Naive thymus-derived CD4-positive, alpha-beta T cell (primary cell): ENCODE measurements around the gene NKAIN2. TPM values are rescaled to one million over a fixed set of nuclear protein-coding genes. Genes with fewer than 3 reads are reported as not detected.

ENCODE experiments used
- ATAC-seq: fragments of 150-1000 bp; cut with Tn5 transposase; 2 replicates; pipeline ENCODE4 v1.10.0; 2021; ENCODE audit warnings: mild to moderate bottlenecking, moderate library complexity
- CTCF ChIA-PET: fragments of 350-600 bp; sonication (Branson Sonifier 250); formaldehyde crosslinking; loops from one replicate; lab custom pipeline; 2021; ENCODE audit warnings: antibody characterized with exemption; lab: Charles Lee
- POLR2A ChIA-PET: fragments of 350-600 bp; sonication (Branson Sonifier 250); formaldehyde crosslinking; loops from one replicate; lab custom pipeline; 2021; ENCODE audit warnings: antibody characterized with exemption, inconsistent platforms; lab: Charles Lee
- DNase-seq, 9 donors: peaks; one replicate each; pipeline versions ENCODE4 v3.0.0 to v3.0.0-alpha.2; 2020 to 2022; ENCODE audit warnings: mixed read lengths in 1 of 9
- H3K27ac ChIP-seq: one replicate; pipeline ENCODE4 v1.7.0; 2013; ENCODE audit warnings: mild to moderate bottlenecking, low read depth, low read length, moderate library complexity
- H3K27me3 ChIP-seq, 2 donors: one replicate each; pipeline ENCODE4 v1.7.0; 2013; ENCODE audit warnings: low read length in 2 of 2, mild to moderate bottlenecking in 2 of 2, moderate library complexity in 2 of 2; ENCODE audit not compliant: control insufficient read depth in 2 of 2, insufficient read depth in 2 of 2
- H3K36me3 ChIP-seq, 3 experiments: 1 replicate in 2 of 3; 2 replicates in 1 of 3; pipeline ENCODE4 v1.7.0; 2013; ENCODE audit warnings: low read length in 3 of 3, mild to moderate bottlenecking in 3 of 3, moderate library complexity in 1 of 3; ENCODE audit not compliant: insufficient read depth in 3 of 3, control insufficient read depth in 2 of 3
- H3K4me1 ChIP-seq, 2 donors: one replicate each; pipeline ENCODE4 v1.7.0; 2013; ENCODE audit warnings: low read length in 2 of 2, mild to moderate bottlenecking in 2 of 2, moderate library complexity in 1 of 2; ENCODE audit not compliant: control insufficient read depth in 2 of 2, insufficient read depth in 2 of 2
- H3K4me3 ChIP-seq: 2 replicates; pipeline ENCODE4 v1.7.0; 2013; ENCODE audit warnings: mild to moderate bottlenecking, low read length
- H3K9me3 ChIP-seq, 3 experiments: 1 replicate in 2 of 3; 2 replicates in 1 of 3; pipeline ENCODE4 v1.7.0; 2013; ENCODE audit warnings: low read length in 3 of 3; ENCODE audit not compliant: control insufficient read depth in 2 of 3
- H3K27ac Mint-ChIP-seq, 9 donors: one replicate each; pipeline ENCODE4 v1.8.0; 2020 to 2022; ENCODE audit warnings: mixed read lengths in 9 of 9, mild to moderate bottlenecking in 8 of 9, moderate library complexity in 5 of 9, inconsistent platforms in 2 of 9
- H3K27me3 Mint-ChIP-seq, 5 donors: one replicate each; pipeline ENCODE4 v1.8.0; 2021 to 2022; ENCODE audit warnings: mixed read lengths in 5 of 5, mild to moderate bottlenecking in 1 of 5
- H3K36me3 Mint-ChIP-seq, 5 donors: one replicate each; pipeline ENCODE4 v1.8.0; 2020 to 2022; ENCODE audit warnings: mixed read lengths in 5 of 5, mild to moderate bottlenecking in 3 of 5, inconsistent platforms in 1 of 5
- H3K4me1 Mint-ChIP-seq, 7 donors: one replicate each; pipeline ENCODE4 v1.8.0; 2020 to 2022; ENCODE audit warnings: mixed read lengths in 7 of 7, mild to moderate bottlenecking in 3 of 7, inconsistent platforms in 1 of 7
- H3K4me3 Mint-ChIP-seq, 10 donors: one replicate each; pipeline ENCODE4 v1.8.0; 2020 to 2022; ENCODE audit warnings: mild to moderate bottlenecking in 10 of 10, mixed read lengths in 10 of 10, moderate library complexity in 6 of 10, inconsistent platforms in 2 of 10
- H3K9me3 Mint-ChIP-seq, 11 donors: one replicate each; pipeline ENCODE4 v1.8.0; 2020 to 2022; ENCODE audit warnings: mixed read lengths in 11 of 11, mild to moderate bottlenecking in 4 of 11, inconsistent platforms in 1 of 11, moderate library complexity in 1 of 11
- intact Hi-C, 2 donors: fragments of 100-400 bp; cut with micrococcal nuclease; formaldehyde crosslinking; loops; one replicate each; pipeline ENCODE4 v1.15.1; 2023
- polyA plus RNA-seq, 2 donors: library from polyadenylated mRNA; unstranded; fragments of 300-500 nt; fragmentation: Illumina TruSeq; gene quantifications; one replicate each; pipeline ENCODE4 v1.2.3, GENCODE V29; 2021
- total RNA-seq, 6 experiments: library from RNA in 5 of 6; stranded (reverse) in 5 of 6; gene quantifications; 1 replicate in 5 of 6; 2 replicates in 1 of 6; pipeline ENCODE4 v1.2.3 and lab custom pipeline; 2021 to 2026

The NKAIN2 gene
- total and polyA plus RNA-seq, 7 experiments from 2014 or later = 0.21 to 2.9 TPM; not detected in 5

DNA sequence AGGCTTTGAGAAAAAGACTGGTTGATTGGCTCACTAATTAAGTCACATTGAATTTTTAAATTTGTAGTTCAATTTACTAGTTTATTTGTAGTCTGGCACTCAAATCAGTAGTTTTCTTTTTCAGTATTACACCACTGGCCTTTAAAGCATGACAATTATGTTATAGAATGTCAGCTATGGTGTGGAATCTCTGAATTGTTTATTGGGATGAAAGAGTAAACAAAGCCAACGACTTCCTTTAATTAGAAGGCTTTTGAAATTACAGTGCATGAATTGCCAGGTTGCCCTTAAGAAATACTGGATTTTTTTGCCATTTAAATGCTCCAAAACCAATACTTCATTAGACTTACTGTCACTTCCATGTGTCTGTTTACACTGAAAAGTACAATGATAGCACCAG is 731.6 kb downstream of the NKAIN2 start:
- Histone ChIP-seq H3K9me3 (no peaks in the 10 kb centered on the region), H3K4me1 (no peaks in the 10 kb centered on the region), H3K36me3 (no peaks in the 10 kb centered on the region), H3K4me3 (no peak overlapping the region), H3K27me3 (no peaks in the 10 kb centered on the region), H3K27ac (no peak overlapping the region)
- H3K36me3 Mint-ChIP-seq = no peaks in the 10 kb centered on the region
- CTCF ChIA-PET = no interaction called here
- no peak for DNase-seq
- no peaks in the 10 kb centered on the region for H3K27me3 Mint-ChIP-seq
- H3K27ac Mint-ChIP-seq = no peak overlapping the region
- H3K4me3 Mint-ChIP-seq = no peak overlapping the region
- intact Hi-C loops = no loop called here
- H3K4me1 Mint-ChIP-seq = no peaks in the 10 kb centered on the region
- POLR2A ChIA-PET = no interaction called here
- no peak for ATAC-seq
- H3K9me3 Mint-ChIP-seq = no peaks in the 10 kb centered on the region

DNA sequence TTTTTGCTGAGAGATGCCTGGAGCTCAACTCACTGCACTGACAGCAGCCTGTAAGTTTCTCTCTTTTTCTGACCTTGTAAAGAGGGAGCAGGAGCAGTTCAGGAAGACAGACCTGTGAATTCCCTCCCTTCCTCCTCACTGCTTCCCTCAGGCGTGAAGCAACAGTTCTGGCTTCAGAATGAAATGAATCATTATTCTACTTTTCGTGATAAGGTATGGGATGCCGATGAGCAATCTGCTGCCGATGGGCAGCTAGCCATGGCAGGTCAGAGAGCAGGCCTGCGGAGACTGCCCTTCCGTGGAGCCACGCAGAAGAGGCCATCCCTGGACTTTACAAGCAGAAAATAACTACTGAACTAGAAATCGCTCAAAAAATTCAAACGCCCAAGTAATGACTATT is 732.1 kb downstream of the NKAIN2 start:
- H3K9me3 Mint-ChIP-seq = no peaks in the 10 kb centered on the region
- H3K4me3 Mint-ChIP-seq = no peak overlapping the region
- no peaks in the 10 kb centered on the region for H3K36me3 Mint-ChIP-seq
- H3K4me3 ChIP-seq = no peak overlapping the region
- no peak overlapping the region for H3K27ac ChIP-seq
- no peaks in the 10 kb centered on the region for H3K27me3 Mint-ChIP-seq
- no peaks in the 10 kb centered on the region for H3K4me1 Mint-ChIP-seq
- POLR2A ChIA-PET = no interaction called here
- ATAC-seq = no peak
- no peaks in the 10 kb centered on the region for H3K27me3 ChIP-seq
- intact Hi-C loops = no loop called here
- no peaks in the 10 kb centered on the region for H3K9me3 ChIP-seq
- no peak overlapping the region for H3K27ac Mint-ChIP-seq
- CTCF ChIA-PET = no interaction called here
- H3K36me3 ChIP-seq = no peaks in the 10 kb centered on the region
- no peaks in the 10 kb centered on the region for H3K4me1 ChIP-seq
- no peak for DNase-seq

- Histone ChIP-seq H3K27me3 (no peaks in the 10 kb centered on the region), H3K9me3 (no peaks in the 10 kb centered on the region), H3K4me1 (no peaks in the 10 kb centered on the region), H3K4me3 (no peak overlapping the region), H3K27ac (no peak overlapping the region), H3K36me3 (no peaks in the 10 kb centered on the region)
- Mint-ChIP-seq H3K9me3 (no peaks in the 10 kb centered on the region), H3K4me3 (no peak overlapping the region), H3K36me3 (no peaks in the 10 kb centered on the region), H3K27ac (no peak overlapping the region), H3K27me3 (no peaks in the 10 kb centered on the region), H3K4me1 (no peaks in the 10 kb centered on the region)
- intact Hi-C loops = no loop called here
- DNase-seq (no peak), ATAC-seq (no peak)
- POLR2A ChIA-PET = no interaction called here
- CTCF ChIA-PET = no interaction called here
These were observed 732.6 kb downstream of the NKAIN2 start for GRCh38 chr6:124536157-124536841.

GRCh38 chr6:124536842-124537191 is 733.2 kb downstream of the NKAIN2 start:
- no peak for ATAC-seq
- POLR2A ChIA-PET = no interaction called here
- H3K4me1 Mint-ChIP-seq = no peaks in the 10 kb centered on the region

DNA sequence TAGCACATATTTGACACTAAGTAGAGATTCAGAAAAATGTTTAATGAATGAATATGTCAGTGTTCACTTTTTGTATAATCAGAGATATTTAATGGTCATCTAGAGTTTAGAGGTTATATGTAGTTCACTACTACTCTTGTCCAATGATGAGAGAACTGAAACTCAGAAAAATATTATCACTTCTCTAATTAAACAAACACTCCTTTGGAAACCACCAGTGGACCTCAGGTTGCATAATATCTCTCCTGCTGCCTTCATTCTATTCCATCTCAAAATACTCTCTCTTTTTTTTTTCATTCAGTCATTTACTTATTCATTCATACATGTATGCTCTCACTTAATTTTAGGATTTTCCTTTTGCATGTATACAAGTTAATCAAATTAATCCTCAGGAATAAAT is 735.4 kb downstream of the NKAIN2 start:
- Mint-ChIP-seq H3K9me3 (no peaks in the 10 kb centered on the region), H3K27me3 (no peaks in the 10 kb centered on the region), H3K27ac (no peak overlapping the region), H3K4me1 (no peaks in the 10 kb centered on the region), H3K36me3 (no peaks in the 10 kb centered on the region), H3K4me3 (no peak overlapping the region)
- CTCF ChIA-PET = no interaction called here
- ATAC-seq (no peak), DNase-seq (no peak)
- Histone ChIP-seq H3K9me3 (no peaks in the 10 kb centered on the region), H3K27ac (no peak overlapping the region), H3K4me3 (no peak overlapping the region), H3K36me3 (no peaks in the 10 kb centered on the region), H3K4me1 (no peaks in the 10 kb centered on the region), H3K27me3 (no peaks in the 10 kb centered on the region)
- intact Hi-C loops = no loop called here
- POLR2A ChIA-PET = no interaction called here

More at GRCh38 chr6:124536842-124537191, 733.2 kb downstream of the NKAIN2 start:
- H3K27me3 Mint-ChIP-seq = no peaks in the 10 kb centered on the region
- no peak overlapping the region for H3K4me3 Mint-ChIP-seq
- H3K9me3 Mint-ChIP-seq = no peaks in the 10 kb centered on the region
- H3K4me3 ChIP-seq = no peak overlapping the region
- H3K27ac ChIP-seq = no peak overlapping the region
- intact Hi-C loops = no loop called here
- H3K27me3 ChIP-seq = no peaks in the 10 kb centered on the region
- DNase-seq = no peak
- no peaks in the 10 kb centered on the region for H3K36me3 Mint-ChIP-seq
- CTCF ChIA-PET = no interaction called here
- no peaks in the 10 kb centered on the region for H3K36me3 ChIP-seq
- H3K9me3 ChIP-seq = no peaks in the 10 kb centered on the region
- no peaks in the 10 kb centered on the region for H3K4me1 ChIP-seq
- H3K27ac Mint-ChIP-seq = no peak overlapping the region

- no peak overlapping the region for H3K27ac ChIP-seq
- no peaks in the 10 kb centered on the region for H3K9me3 Mint-ChIP-seq
- no peak for ATAC-seq
- H3K36me3 ChIP-seq = no peaks in the 10 kb centered on the region
- no peaks in the 10 kb centered on the region for H3K27me3 Mint-ChIP-seq
- H3K36me3 Mint-ChIP-seq = no peaks in the 10 kb centered on the region
- no peaks in the 10 kb centered on the region for H3K27me3 ChIP-seq
- no peaks in the 10 kb centered on the region for H3K4me1 ChIP-seq
- H3K27ac Mint-ChIP-seq = no peak overlapping the region
- DNase-seq = no peak
- no peaks in the 10 kb centered on the region for H3K4me1 Mint-ChIP-seq
- H3K4me3 Mint-ChIP-seq = no peak overlapping the region
- CTCF ChIA-PET = no interaction called here
- H3K9me3 ChIP-seq = no peaks in the 10 kb centered on the region
- intact Hi-C loops = no loop called here
- POLR2A ChIA-PET = no interaction called here
- no peak overlapping the region for H3K4me3 ChIP-seq
These were observed 737.9 kb downstream of the NKAIN2 start for GRCh38 chr6:124541573-124541972.

- intact Hi-C loops = no loop called here
- Histone ChIP-seq H3K4me1 (no peaks in the 10 kb centered on the region), H3K4me3 (no peak overlapping the region), H3K27me3 (no peaks in the 10 kb centered on the region), H3K36me3 (no peaks in the 10 kb centered on the region), H3K9me3 (no peaks in the 10 kb centered on the region), H3K27ac (no peak overlapping the region)
- no peaks in the 10 kb centered on the region for H3K27me3 Mint-ChIP-seq
- CTCF ChIA-PET = no interaction called here
- peaks cover 0 to 9% (median 0%) of the 10 kb centered on the region in 11 donors for H3K9me3 Mint-ChIP-seq
- no peak overlapping the region for H3K4me3 Mint-ChIP-seq
- H3K27ac Mint-ChIP-seq = no peak overlapping the region
- POLR2A ChIA-PET = no interaction called here
- H3K36me3 Mint-ChIP-seq = no peaks in the 10 kb centered on the region
- ATAC-seq = no peak
- DNase-seq = no peak
- H3K4me1 Mint-ChIP-seq = peaks cover 0 to 3% (median 0%) of the 10 kb centered on the region in 7 donors
These were observed 742.9 kb downstream of the NKAIN2 start for GRCh38 chr6:124546601-124547000.
